ENCODE measurements around the gene DDT.
A peak's percentile ranks its signal among the peaks of the same experiment; 100 is the strongest.
"Not testable (repeated sequence)": the region's sequence is repeated elsewhere in the genome, so short reads cannot be mapped to it uniquely, and the experiment has no call there.

DDT gene

GRCh38 chr22:23989583-23990244 is 15.5 kb upstream of the DDT start:
- peak; percentile 36 for DNase-seq (ENCODE audit: low read depth)

- not testable (repeated sequence) for DNase-seq (ENCODE audit: low read depth)
Observed at GRCh38 chr22:23986538-23987178, 12.4 kb upstream of the DDT start.

DNA sequence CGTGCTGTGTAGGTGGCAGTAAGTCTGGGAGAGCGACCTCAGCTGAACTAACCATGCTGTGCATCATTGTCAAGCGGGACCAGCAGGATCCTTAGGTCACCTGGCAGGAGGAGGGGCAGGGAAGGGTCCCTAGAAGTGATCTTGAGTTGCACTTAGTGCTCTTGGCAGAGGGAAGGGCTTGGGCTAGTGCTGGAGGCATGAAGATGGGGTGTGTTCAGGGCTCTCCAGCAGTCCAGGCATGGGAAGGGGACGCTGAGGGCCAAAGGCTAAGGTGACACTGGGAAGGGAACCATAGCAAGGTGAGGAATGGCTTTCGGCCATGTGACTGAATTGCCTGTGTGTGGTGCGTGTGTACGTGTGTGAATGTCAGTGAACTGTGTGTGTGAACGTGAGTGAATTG is 11.8 kb upstream of the DDT start:
- DNase-seq (ENCODE audit: low read depth) = not testable (repeated sequence)

DNA sequence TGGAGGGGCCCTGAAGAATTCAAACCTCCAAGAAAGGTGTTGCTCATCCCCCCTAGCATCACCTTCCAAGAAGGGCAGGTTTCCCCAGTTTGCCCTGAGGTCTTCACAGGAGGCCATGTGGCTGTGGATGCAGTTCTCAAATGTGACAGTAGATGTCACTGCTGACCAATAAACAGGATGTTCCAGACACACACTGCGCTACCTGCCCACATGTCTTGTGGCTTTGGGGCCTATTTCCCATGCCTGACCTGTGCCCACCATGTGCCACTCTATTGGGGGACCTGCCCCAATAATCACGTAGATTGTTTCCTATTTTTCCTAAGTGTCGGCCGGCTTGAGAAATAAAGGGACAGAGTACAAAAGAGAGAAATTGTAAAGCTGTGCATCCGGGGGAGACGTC is 10.2 kb upstream of the DDT start:
- DNase-seq (ENCODE audit: low read depth) = no peak

GRCh38 chr22:23980567-23980966 is 6.3 kb upstream of the DDT start:
- DNase-seq (ENCODE audit: low read depth) = not testable (repeated sequence)

DNA sequence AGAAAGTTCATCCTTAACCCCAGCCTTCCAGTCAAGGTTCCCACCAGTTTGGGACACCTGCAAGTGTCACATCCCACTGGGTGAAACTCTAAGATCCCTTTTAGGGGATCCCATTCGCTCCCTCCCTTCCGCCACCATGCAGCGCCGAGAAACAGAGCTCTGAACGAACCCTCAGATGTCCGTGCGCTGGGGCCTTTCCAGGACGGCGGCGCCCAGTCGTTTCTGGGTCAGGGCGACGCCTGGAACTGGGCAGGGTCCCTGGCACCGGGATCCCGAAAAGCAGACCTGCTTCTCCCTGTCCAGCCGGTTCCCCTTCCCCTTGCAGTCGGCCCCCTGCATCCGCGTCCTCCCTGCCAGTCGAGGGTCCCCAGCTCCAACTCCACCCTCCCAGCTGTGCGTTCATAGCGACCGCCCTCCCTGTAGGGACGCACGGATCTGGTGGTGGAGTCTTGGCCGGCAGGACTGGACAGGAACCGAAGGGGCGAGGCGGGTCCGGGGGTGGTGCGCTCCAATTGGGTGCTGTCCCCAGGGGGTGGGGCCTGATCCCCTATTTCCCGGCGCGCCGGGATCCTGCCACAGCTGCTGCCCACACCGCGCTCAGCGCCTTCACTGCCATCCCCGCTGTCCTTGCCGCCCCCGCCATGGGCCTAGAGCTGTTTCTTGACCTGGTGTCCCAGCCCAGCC is 5.5 kb upstream of the DDT start, which contains the start of gene GSTT2:
TSS of gene GSTT2 (plus strand) at position 578 of the 684 bp plus-strand sequence.
- DNase-seq (ENCODE audit: low read depth) = not testable (repeated sequence)

GRCh38 chr22:23977304-23977703 is 3.1 kb upstream of the DDT start:
- DNase-seq (ENCODE audit: low read depth) = not testable (repeated sequence)

DNA sequence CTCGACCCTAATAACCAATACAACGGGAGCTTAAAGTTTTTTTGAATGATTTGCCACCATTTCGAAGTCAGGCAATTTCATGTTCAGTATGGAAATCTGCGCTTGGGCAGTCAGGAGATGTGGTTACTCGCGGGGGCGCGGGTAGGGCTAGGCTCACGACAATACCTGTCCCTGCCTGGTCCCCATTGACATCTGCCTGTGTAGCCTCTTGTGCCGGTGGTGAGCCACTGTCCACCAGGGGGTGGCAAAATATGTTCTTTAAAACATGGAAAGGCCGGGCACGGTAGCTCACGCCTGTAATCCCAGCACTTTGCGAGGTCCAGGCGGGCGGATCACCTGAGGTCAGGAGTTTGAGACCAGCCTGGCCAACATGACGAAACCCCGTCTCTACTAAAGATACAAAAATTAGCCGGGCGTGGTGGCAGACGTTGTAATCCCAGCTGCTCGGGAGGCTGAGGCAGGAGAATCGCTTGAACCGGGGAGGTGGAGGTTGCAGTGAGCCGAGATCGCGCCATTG is 653 bp upstream of the DDT start:
- not testable (repeated sequence) for DNase-seq (ENCODE audit: low read depth)

GRCh38 chr22:23971927-23972326 is 2.3 kb downstream of the DDT start:
- DNase-seq (ENCODE audit: low read depth) = not testable (repeated sequence)

- no peak for DNase-seq (ENCODE audit: low read depth)
Observed at GRCh38 chr22:23970816-23971486, 3.3 kb downstream of the DDT start.

GRCh38 chr22:23970201-23970641 is 4.0 kb downstream of the DDT start:
- no peak for DNase-seq (ENCODE audit: low read depth)

DNA sequence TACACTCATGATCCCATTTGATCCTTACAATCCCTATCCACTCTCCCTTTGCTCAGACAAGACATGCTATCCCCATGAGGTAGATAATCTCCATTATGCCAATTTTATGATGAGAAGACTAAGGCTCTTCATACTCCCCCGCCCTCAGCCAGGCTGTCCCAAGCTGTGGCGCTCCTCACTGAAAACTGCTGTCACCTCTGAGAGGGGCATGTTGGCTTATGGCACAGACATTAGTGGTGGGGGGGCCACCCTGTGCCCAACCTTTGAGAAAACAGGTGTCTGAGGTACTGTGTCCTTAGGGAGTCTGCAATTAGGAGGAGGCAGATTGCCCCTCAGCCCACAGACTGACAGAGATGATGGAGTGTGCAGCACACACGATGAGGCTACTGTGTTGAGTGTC is 5.2 kb downstream of the DDT start:
- DNase-seq (ENCODE audit: low read depth) = no peak

- DNase-seq (ENCODE audit: low read depth) = not testable (repeated sequence)
Observed at GRCh38 chr22:23966568-23966967, 7.7 kb downstream of the DDT start, which contains the start of gene DDTL. DDTL (plus strand) TSS chr22:23966888; CDS start chr22:23966915, 27 bp downstream.

DNA sequence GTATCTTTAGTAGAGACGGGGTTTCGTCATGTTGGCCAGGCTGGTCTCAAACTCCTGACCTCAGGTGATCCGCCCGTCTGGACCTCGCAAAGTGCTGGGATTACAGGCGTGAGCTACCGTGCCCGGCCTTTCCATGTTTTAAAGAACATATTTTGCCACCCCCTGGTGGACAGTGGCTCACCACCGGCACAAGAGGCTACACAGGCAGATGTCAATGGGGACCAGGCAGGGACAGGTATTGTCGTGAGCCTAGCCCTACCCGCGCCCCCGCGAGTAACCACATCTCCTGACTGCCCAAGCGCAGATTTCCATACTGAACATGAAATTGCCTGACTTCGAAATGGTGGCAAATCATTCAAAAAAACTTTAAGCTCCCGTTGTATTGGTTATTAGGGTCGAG is 8.1 kb downstream of the DDT start:
- DNase-seq (ENCODE audit: low read depth) = not testable (repeated sequence)

- DNase-seq (ENCODE audit: low read depth) = not testable (repeated sequence)
Observed at GRCh38 chr22:23961084-23961771, 13.0 kb downstream of the DDT start, which contains the start of gene GSTT2B. GSTT2B (minus strand) TSS chr22:23961195; CDS start chr22:23961131, 64 bp downstream.

GRCh38 chr22:23956301-23956900 is 17.8 kb downstream of the DDT start:
- DNase-seq (ENCODE audit: low read depth) = peak; percentile 78

DNA sequence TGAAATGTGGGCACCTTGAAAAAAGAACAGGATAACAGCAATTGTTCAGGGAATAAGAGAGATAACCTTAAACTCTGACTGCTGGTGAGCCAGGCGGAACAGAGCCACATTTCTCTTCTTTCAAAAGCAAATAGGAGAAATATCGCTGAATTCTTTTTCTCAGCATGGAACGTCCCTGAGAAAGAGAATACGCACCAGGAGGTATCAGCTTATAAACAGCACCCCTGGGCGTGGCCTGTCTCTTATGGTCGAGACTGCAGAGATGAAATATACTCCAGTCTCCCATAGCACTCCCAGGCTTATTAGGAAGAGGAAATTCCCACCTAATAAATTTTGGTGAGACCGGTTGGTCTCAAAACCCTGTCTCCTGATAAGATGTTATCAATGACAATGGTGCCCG is 18.4 kb downstream of the DDT start:
- not testable (repeated sequence) for DNase-seq (ENCODE audit: low read depth)

DNA sequence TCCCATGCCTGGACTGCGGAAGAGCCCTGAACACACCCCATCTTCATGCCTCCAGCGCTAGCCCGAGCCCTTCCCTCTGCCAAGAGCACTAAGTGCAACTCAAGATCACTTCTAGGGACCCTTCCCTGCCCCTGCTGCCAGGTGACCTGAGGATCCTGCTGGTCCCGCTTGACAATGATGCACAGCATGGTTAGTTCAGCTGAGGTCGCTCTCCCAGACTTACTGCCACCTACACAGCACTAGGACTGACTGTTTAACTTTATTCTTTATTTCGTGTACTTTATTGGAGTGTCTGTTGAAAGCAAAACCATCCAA is 19.3 kb downstream of the DDT start:
- DNase-seq (ENCODE audit: low read depth) = not testable (repeated sequence)

GRCh38 chr22:23954193-23954990 is 19.8 kb downstream of the DDT start:
- DNase-seq (ENCODE audit: low read depth) = not testable (repeated sequence)

DNA sequence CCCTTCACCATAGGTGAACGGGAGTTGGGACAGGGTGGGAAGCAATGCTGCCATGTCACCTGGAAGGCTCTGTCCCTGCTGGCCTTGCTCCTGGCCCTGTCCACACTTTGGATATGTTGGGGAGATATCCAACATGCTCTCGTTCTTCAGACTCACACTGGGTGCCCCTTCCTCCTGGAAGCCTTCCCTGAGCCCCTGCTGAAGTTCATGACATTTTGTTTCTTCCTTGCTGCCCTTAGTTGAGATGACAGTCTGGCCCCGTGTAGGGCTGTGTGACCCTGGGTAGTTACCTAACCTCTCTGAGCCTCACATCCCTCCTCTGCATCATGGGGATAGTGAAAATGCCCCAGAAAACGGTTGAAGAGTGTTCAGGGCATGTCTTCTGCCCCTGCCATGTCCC is 20.8 kb downstream of the DDT start:
- DNase-seq (ENCODE audit: low read depth) = not testable (repeated sequence)

Measured in ELR (cell line).